HG03097 (cell line): ENCODE measurements around the gene AOC1.

Source experiments
- ATAC-seq: cut with Tn5 transposase; IDR thresholded peaks from one replicate; pipeline ENCODE4 v1.9.1; 2021; ENCODE audit not compliant: unreplicated experiment, low FRiP score

AOC1 gene

DNA sequence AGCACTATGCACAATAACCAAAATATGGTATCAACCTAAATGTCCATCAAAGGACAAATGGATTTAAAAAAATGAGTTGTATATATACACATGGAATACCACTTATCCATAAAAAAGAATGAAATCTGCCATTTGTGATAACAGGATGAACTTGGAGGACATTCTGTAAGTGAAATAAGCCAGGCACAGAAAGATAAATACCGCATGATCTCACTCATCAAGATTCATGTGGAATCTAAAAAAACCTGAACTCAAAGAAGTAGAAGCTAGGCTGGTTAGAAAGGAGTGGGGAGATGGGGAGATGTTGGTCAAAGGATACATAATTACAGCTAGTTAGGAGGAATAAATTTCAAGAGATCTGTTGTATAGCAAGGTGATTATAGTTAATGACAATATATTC is 17.3 kb upstream of the AOC1 start:
- no peak for ATAC-seq

DNA sequence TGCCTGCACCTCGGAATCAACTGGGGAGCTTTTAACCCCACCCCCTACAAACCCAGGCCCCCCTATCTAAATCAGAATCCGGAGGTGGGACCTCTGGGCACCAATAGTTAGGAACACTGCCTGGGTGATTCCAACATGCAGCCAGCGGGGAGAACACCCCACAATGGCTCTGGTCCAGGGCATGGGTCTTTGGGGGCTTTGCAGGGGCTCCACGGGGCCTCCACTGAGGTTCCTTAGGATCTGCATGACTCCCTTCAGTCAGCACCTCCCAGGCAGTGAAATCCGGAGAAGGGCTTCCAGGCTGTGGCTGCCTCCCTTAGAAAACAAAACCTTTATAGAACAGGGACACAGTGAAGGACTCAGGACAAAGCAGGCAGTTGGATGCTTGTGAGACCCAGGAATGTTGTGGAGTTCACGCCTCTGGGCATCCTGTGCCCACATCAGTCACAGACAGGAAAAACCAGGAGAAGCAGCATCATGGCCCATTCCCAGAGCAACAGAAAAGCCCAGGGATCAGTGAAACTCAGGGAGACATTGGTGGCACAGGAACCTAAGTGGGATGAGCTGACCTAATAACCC is 16.5 kb upstream of the AOC1 start:
- ATAC-seq, result no peak

DNA sequence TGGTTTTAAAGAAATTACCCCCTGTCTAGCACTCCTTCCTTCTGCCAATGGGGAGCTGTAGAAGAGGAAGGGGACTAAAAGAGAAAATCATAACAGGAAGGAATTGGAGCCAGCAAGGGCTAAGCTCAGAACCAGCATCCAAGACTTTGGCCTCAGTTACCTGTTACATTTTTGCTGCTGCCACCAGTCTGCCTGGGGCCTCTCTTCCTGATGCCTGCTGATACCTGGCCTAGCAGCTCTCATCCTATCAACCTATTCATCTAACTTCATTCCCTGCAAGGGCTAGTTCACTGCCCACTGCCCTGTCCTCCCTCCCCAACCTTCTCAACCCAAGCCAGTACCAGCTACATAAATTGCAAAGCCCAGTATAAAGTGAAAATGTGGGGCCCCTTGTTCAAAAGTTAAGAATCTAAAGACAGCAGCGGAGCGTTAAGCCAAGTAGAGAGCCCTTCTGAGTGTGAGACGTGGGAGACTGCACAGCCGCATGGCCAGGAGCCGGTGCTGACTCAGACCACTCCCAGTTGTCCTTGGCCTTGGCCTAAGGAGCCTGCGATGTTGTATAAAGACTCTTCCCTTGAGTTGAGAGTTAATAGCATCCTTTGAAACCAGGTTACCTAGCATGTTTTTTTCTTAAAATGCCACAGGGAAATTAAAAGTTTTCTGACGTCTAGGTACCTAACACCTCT is 13.2 kb upstream of the AOC1 start:
- no peak for ATAC-seq

DNA sequence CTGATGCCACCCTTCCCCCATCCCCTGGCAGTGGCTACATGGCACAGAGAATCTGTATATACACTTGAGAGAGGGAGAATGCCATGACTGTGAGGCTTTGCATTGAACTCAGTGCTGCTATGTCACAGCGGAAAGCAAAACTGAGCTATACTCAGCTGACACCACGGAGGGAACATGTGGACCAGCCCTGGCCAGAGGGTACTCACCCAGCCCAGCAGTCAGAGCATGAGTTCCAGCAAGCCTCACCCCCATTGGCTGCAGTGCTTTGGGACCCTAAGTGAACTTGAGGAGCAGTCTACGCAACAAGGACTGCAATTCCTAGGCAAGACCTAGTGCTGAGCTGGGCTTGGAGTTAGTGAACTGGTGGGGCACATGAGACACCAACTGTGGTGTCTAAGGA is 10.3 kb upstream of the AOC1 start:
- no peak for ATAC-seq

DNA sequence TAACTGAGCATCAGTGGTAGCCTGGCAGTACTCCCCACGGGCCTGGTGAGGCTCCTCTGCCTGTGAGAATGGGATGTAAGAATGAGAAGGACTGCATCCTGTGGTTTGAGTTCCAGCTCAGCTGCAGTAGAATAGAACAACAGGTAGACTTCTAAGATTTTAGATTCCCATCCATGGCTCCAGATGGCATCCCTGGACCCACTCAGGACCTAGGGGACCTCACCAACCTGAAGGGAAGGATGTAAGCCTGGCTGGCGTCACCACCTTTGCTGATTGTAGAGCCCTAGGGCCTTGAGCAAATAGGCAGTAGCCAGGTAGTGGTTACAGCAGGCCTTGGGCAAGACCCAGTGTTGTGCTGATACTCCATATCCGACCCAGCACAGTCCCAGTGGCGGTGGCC is 9.6 kb upstream of the AOC1 start:
- ATAC-seq, result no peak

DNA sequence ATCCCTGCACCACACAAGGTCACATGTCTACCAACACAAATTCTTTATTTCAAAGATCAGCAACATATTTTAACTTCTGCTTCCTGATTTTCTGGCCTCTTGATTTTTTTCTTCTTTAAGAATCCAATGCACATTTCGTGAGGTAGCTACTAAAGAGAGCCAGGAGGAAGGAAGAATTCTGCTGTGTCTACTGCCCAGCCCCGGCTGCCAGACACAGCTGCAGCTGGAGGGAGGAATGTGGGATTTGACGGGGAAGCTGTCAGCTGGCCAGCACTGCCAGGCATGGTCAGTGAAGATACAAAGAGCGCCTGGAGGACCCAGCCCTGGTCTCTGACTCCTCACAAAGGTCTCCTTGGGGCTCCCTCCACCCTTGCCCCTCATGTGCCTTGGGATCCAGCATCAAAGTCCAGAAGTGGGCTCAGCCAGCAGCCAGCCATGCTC is 6.9 kb upstream of the AOC1 start:
- ATAC-seq, result no peak

DNA sequence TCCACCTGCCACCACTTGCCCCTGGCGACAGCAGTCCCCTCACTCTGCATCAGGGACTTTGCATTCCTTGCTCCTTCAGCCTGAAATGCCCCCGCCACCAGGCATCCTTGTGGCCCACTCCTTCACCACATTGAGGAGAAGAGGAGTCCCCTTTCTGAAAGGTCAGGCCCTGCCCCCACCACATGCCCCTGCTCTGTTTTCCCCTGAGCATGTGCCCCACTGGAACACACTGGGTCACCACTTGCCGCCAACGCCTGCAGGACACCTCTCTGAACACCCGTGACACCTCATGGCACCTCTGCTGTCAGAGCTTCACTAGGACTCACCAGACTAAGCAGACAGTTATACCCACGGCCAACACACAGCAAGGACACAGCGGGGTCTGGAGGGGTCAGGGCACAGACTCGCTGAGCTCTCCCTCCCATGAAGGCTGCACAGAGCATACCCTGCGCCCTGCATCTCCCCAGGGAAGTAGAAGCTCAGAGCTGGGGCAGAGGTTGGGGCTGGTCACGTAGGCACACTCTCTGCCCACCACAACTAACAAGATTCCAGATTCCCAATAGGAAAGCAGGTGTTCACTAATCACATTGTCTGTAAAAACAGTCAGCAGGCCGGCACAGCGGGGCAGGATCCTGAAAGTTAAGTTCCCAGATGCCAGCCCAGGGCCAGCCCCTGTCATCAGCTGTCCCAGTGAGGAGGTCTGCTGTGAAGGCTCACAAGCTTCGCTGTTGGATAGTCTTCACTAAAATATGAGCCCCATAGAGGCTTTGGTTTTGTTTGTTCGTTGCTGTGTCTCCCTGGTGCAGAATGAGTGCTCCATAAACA is 5.8 kb upstream of the AOC1 start:
- no peak for ATAC-seq

DNA sequence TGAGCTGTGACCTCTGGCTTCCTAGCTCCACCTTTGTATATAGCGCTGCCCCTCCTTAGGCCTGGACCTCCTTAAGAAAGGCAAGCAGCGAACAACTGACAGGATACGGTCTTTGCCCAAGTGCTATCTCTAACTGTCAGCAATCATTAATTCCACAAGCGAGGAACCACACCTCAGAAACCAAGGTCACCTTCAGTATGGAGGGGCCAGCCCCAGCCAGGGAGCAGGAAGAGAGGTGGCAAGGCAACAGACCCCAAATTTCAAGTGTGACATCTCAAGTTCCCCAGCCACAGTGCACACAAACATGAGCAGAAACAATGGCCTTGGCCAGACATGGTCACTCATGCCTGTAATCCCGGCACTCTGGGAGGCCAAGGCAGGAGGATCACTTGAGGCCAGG is 4.8 kb upstream of the AOC1 start:
- no peak for ATAC-seq

DNA sequence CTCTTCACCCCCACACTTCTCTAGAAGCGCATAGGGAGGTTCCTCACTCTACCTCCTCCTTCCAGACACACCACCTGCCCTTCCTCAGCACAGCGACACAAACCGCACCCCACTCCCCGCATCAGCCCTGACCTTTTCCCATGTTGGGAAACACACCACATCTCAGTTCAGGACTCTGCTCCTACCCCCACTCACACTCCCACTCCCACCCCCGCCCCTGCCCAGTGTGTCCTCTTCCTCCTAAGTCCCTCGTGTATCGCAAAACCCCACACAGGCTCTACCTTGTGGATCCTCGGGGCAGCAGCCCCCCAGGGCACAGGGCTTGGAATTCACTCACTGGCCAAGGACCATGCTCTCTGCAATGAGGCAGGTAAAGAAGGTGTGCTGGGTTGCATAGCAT is 4.2 kb upstream of the AOC1 start:
- ATAC-seq, result no peak

DNA sequence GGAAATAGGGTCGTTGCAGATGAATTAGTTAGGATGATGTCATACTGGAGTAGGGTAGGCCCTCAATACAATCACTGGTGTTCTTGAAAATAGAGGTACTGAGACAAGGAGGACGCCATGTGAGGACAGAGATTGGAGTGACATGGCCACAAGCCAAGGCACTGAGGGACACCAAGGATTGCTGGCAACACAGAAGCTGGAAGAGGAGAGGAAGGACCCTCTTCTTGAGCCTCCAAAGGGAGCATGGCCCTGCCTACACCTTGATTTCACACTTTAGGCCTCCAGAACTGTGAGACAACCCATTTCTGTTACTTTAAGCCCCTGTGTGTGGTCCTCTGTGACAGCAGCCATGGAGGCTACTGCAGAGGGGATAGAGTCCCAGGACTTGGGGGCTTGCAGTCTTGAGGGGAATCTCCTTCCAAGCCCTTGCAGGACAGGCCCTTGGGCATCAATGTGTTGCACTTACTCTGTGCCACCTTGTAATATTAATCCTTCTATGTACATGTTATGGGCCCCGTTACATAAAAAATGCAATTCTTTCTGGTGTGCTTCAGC is 3.7 kb upstream of the AOC1 start:
- no peak for ATAC-seq

DNA sequence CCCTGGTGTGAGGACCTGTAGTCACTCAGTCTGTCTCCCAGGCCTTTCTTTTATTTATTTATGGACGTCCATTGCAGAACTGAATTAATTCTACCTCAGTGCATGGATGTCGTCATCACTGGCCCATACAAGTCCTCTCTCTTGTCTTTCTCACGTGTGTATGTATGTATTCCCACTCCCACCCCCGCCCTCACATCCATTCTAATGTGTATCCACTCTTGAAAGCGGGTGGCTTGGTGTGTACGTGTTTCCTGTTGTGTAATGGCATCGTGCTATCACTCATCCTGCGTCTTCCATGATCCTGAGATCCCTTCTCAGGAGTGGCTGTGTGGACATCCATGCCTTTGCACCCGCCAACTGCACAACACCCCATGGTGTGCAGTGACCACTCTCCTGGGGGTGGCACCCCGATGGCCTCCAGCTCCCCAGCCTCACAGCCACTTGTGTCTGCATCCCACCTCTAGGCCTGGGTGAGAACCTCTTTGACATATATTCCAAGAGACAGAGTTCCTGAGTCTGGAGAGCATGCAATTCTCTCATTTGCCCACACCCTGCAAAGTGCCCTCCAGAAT is 3.0 kb upstream of the AOC1 start:
- no peak for ATAC-seq

DNA sequence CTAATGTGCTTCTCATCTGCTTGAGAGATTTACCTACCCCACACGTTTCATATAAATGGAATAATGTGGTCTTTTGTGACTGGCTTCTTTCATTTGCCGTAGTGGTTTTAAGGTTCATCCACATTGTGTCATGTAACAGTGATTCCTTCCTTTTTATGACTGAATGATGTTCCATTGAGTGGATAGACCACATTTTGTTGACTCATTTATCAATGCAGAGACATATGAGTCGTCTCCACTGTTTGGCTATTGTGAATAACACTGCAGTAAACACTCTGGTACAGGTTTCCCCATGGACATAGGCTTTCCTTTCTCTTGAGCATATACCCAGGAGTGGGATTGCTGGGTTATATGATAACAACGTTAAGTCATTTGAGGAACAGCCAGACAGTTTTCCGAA is 2.0 kb upstream of the AOC1 start:
- ATAC-seq, result no peak

DNA sequence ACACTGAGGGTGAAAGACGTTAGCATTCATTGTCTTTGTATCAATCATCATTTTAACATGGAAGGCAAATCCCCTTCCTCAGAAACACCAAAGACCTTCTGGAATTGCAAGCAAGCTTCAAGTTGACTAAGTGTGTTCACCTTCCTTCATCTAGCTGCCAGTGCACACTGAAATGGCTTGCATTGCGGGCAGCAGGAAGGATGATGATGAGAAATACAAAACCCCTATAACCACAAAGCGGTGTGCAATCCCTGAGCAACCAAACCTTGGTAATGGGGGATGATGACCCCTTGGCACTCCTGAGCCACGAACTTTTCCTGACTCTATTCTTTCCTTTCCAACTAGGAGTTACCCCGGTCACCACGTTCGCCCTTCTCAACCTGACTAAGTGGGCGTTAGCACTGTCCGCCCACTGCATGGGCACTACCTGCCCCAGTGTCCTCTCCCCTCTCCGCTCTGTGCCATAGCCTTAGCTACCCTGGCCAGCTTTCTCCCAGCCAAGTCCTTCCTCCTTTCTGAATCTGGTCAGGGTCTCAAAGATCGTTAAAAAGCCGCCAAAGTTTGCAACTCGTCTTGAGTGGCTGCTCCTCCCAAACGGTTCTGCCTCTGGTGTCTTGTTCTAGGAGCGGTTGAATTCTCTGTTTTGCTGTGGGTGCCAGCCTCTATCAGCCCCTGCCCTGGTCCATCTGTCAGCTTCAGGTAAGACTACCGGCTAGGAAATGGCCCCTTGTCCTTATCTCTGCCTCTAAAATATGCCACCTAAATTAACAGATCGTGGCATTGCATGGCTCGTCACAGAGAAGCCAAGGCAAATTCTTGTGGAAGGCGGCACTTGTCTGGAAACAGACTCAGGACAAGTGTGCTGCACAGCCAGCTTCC is 586 bp upstream of the AOC1 start:
- no peak for ATAC-seq

DNA sequence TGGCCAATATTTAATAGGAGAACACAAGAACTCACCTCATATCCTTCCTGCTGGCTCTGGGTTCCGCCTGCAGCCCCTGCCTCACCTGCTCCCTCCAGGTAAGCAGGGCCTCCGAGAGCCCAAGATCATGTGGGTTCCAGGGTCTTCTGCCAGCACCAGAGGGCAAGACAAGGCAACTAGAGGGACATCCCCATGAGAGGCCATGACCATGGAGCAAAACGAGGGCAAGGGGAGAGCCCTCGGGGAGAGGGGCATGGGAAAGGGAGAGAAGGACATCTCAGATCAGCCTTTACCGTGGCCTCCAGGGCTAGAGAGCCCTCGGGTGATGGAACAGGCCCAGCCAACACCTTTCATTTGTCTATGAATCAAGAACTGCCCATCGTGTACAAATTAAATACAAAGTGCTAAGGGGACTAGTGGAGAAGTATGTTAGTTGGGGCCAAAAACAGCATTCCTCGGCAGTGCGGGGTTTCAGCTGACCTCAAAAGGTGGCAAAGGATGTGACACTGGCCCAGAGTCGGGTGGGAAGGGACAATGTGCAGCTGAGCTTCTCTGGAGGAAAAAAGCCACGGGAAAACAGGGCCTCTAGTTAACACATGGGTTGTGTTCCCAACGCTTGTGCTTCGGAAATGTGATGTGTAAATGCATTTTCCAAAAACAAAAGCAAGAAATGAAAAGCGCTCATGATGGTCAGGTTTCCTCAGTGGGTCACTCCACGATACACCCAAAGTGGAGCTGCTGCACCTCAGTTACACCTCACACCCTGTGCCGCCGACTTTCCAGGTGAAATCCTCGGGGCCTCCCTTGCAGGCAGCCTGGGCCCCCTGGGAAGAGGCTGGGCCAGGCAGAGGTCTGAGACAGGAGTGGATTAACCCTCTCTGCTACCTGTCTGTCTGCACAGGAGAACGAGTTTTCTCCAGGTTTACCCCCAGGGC is 2.0 kb downstream of the AOC1 start:
- no peak for ATAC-seq

DNA sequence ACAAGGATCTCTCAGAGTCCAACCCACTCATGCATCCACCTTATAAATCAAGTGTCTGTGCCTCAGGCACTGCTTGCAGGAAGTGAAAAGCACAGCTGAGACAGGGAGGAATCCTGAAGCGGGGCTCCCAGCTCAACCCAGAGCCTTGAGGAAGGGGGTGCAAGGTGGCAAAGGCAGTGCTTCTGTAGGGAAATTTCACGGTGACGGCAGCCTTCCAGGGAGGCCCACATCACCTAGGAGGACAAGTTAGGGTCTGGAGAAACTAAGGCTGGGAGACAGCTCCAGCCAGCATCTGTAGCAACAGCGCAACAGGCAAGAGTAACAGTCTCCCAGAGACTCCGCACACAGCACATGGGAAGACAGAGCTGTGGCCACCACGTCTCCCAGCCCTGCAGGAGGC is 2.7 kb downstream of the AOC1 start:
- no peak for ATAC-seq

DNA sequence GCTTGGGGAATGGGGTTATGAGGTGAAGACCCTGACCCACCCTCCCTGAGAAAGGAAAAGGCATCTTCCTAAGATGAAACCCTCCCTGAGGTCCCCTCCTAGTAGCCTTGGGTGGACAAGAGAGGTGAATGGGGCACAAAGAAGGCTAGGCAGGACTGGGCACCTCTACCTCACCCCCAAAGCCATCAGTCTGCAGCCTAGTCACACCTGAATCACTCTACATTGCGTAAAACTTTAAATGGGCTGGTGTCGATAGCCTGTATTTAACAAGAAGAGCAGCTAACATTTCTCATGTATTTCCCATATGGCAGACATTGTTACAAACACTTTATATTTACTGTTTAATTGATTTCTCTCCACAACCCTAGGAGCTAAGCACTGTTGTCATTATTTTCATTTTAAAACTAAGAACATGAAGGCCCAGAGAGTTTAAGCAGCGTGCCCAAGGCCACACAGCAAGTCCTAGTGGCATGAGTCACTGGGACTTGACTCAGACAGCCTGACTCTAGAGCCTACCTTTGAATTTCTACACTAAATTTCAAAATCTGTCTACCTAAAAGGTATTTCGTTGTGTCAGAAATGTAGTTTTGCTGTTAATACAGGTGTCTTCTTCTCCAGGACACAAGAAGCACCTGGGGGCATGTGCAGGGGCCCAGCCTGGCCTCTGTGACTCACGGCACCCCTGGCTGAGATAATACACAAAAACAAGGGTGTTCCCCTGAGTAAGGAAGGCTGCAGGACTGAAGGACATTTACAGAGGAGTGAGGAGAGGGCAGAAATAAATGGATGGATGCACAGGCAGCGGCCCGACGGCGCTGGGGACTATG is 3.4 kb downstream of the AOC1 start:
- no peak for ATAC-seq

DNA sequence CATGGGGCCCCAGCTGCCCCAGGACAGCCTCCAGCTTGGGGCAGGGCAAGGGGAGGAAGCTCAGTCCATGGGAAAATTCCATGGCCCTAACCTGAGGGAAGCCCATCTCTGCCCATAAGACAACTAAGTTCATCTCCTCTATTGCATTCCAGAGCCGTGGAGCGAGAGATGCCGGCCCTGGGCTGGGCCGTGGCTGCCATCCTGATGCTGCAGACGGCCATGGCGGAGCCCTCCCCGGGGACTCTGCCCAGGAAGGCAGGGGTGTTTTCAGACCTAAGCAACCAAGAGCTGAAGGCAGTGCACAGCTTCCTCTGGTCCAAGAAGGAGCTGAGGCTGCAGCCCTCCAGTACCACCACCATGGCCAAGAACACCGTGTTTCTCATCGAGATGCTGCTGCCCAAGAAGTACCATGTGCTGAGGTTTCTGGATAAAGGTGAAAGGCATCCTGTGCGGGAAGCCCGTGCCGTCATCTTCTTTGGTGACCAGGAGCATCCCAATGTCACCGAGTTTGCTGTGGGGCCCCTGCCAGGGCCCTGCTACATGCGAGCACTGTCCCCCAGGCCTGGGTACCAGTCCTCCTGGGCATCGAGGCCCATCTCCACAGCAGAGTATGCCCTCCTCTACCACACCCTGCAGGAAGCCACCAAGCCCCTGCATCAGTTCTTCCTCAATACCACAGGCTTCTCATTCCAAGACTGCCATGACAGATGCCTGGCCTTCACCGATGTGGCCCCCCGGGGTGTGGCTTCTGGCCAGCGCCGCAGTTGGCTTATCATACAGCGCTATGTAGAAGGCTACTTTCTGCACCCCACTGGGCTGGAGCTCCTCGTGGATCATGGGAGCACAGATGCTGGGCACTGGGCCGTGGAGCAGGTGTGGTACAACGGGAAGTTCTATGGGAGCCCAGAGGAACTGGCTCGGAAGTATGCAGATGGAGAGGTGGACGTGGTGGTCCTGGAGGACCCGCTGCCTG is 4.3 kb downstream of the AOC1 start:
- ATAC-seq, result no peak
